Stimulated activated naive CD8-positive, alpha-beta T cell treated with anti-CD3 and anti-CD28 coated beads, Interleukin-15, Interleukin-2, amounts not matched to agents 100 U/mL and 50 U/mL, for 24 hours (primary cell): ENCODE results near the gene ERCC5.

Source experiments
- ATAC-seq: fragments of 150-1000 bp; cut with Tn5 transposase; one replicate; pipeline ENCODE4 v1.10.0; 2021
- DNase-seq: peaks from one replicate; pipeline ENCODE4 v3.0.0; 2021

ERCC5 gene

DNA sequence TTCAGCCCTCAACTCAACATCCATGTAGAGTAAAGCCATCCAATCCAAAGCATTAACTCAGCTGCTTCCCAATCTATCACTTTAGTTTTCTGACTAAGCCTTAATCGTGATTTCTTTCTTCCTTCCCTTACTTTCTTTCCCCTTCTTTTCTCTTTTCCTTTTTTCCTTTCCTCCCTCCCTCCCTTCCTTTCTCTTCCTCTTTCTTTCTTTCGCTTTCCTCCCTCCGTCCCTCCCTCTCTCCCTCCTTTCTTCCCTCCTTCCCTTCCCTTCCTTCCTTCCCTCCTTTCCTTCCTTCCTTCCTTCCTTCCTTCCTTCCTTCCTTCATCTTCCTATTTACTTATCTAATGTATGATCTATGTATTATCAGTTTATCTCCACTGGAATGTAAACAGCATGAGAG lies 71.2 kb downstream of the ERCC5 start:
- DNase-seq = no peak
- ATAC-seq = no peak

DNA sequence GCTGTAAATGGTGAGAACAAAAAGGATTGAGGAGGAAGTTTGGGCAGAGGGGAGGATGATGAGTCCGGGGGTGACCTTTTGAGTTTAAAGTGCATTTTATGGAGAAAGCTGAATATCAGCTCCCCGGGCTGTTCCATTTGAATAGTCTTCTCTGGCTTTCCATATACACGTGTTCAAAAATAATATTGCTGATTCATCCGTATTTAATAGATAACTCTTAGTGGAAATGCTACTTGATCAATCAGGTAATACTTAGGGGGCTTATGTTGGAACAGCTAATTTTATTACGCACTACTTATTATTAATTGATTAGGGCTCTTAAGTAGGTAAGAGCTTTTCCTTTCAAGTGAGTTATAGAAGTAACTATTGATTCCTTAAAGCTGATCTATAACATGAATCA lies 76.4 kb downstream of the ERCC5 start:
- ATAC-seq = no peak
- no peak for DNase-seq
